ENCODE results near the gene ENTPD7.
"Not testable (repeated sequence)": the region's sequence is repeated elsewhere in the genome, so short reads cannot be mapped to it uniquely, and the experiment has no call there.

The ENTPD7 gene
- 19.8 to 118 (median 42.4) reads per million in 18 experiments for total RNA-seq

GRCh38 chr10:99659031-99659867 is at the start of gene ENTPD7:
ENTPD7 (plus strand) TSS chr10:99659509; CDS start chr10:99659957, 448 bp downstream.
- DNase-seq, result peak; percentile 96 to 97

- no peak for DNase-seq
Observed at GRCh38 chr10:99610221-99610620, 49.1 kb upstream of the ENTPD7 start.

- no peak for DNase-seq
Observed at GRCh38 chr10:99611326-99611725, 48.0 kb upstream of the ENTPD7 start.

- DNase-seq, result peak; percentile 51 to 56
Observed at GRCh38 chr10:99612167-99612831, 47.0 kb upstream of the ENTPD7 start.

- DNase-seq, result no peak
Observed at GRCh38 chr10:99615426-99615825, 43.9 kb upstream of the ENTPD7 start.

- DNase-seq, result no peak
Observed at GRCh38 chr10:99617696-99618095, 41.6 kb upstream of the ENTPD7 start.

- peak in 1 of 2 donors; percentile 48 for DNase-seq
Observed at GRCh38 chr10:99619090-99619800, 40.1 kb upstream of the ENTPD7 start.

- peak; percentile 99 to 100 for DNase-seq
Observed at GRCh38 chr10:99619851-99620710, 39.2 kb upstream of the ENTPD7 start, which contains the start of gene SLC25A28. SLC25A28 (minus strand) TSS chr10:99620439; CDS start chr10:99620335, 104 bp downstream.

- DNase-seq, result peak; percentile 97
Observed at GRCh38 chr10:99620711-99621453, 38.4 kb upstream of the ENTPD7 start.

GRCh38 chr10:99621454-99622251 is 37.7 kb upstream of the ENTPD7 start:
- no peak for DNase-seq

GRCh38 chr10:99623919-99624318 is 35.4 kb upstream of the ENTPD7 start:
- DNase-seq, result no peak

- not testable (repeated sequence) for DNase-seq
Observed at GRCh38 chr10:99625124-99625523, 34.2 kb upstream of the ENTPD7 start.

GRCh38 chr10:99628923-99629624 is 30.2 kb upstream of the ENTPD7 start:
- no peak for DNase-seq

GRCh38 chr10:99629625-99629978 is 29.7 kb upstream of the ENTPD7 start:
- no peak for DNase-seq

GRCh38 chr10:99630433-99630832 is 28.9 kb upstream of the ENTPD7 start:
- peak; percentile 61 to 74 for DNase-seq

GRCh38 chr10:99630991-99631390 is 28.3 kb upstream of the ENTPD7 start:
- no peak for DNase-seq

- DNase-seq, result no peak
Observed at GRCh38 chr10:99631496-99631895, 27.8 kb upstream of the ENTPD7 start.

- no peak for DNase-seq
Observed at GRCh38 chr10:99633832-99634231, 25.5 kb upstream of the ENTPD7 start.

GRCh38 chr10:99647601-99648151 is 11.6 kb upstream of the ENTPD7 start:
- no peak for DNase-seq

- no peak for DNase-seq
Observed at GRCh38 chr10:99648717-99649116, 10.6 kb upstream of the ENTPD7 start.

Data from inflammatory macrophage (primary cell).